ENCODE measurements around the gene WDR5.

- TF ChIP-seq EZH2 (IDR thresholded peaks at IDR 0.05; ENCODE audit: low read length, unreplicated experiment), result no peak
- TF ChIP-seq, protein P1, sequence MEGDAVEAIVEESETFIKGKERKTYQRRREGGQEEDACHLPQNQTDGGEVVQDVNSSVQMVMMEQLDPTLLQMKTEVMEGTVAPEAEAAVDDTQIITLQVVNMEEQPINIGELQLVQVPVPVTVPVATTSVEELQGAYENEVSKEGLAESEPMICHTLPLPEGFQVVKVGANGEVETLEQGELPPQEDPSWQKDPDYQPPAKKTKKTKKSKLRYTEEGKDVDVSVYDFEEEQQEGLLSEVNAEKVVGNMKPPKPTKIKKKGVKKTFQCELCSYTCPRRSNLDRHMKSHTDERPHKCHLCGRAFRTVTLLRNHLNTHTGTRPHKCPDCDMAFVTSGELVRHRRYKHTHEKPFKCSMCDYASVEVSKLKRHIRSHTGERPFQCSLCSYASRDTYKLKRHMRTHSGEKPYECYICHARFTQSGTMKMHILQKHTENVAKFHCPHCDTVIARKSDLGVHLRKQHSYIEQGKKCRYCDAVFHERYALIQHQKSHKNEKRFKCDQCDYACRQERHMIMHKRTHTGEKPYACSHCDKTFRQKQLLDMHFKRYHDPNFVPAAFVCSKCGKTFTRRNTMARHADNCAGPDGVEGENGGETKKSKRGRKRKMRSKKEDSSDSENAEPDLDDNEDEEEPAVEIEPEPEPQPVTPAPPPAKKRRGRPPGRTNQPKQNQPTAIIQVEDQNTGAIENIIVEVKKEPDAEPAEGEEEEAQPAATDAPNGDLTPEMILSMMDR (conservative IDR thresholded peaks at IDR 0.05; ENCODE audit: low read depth, low read length), result no peak
These were observed 49.7 kb downstream of the WDR5 start for GRCh38 chr9:134185536-134186011.
